NCI-H2081 (cell line): ENCODE results near the gene KCNMB4.
"Not testable (repeated sequence)": the region's sequence is repeated elsewhere in the genome, so short reads cannot be mapped to it uniquely, and the experiment has no call there.

ENCODE experiments used
- DNase-seq, 2 experiments: peaks; one replicate each; lab custom pipeline; 2025; lab: John Stamatoyannopoulos, UW

The KCNMB4 gene

GRCh38 chr12:70372881-70373280 is 6.8 kb downstream of the KCNMB4 start:
- DNase-seq = no peak

DNA sequence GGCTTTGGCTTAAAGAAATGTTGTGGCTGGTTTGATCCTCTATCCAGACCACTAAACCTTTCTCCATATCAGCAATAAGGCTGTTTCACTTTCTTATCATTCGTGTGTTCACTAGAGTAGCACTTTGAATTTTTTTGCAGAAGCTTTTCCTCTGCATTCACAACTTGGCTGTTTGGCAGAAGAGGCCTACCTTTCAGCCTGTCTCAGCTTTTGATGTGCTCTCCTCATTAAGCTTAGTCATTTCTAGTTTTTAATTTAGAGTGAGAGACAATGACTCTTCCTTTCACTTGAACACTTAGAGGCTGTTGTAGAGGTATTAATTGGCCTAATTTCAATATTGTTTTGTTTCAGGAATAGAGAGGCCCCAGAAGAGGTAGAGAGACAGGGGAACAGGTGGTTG is 13.8 kb downstream of the KCNMB4 start:
- no peak for DNase-seq

DNA sequence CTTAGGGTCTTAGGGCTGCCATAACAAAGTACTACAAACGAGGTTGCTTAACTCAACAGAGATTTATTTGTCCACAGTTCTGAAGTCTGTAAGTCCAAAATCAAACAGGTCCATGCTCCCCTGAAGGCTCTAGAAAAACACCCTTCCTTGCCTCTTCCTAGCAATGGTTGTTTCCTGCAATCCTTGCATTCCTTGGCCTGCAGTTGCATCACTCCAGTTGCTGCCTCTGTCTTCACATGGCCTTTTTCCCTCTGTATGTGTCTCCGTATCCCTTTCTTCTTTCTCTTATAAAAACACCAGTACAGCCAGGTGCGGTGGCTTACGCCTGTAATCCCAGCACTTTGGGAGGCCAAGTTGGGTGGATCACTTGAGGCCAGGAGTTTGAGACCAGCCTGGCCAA is 17.4 kb downstream of the KCNMB4 start:
- DNase-seq = no peak

DNA sequence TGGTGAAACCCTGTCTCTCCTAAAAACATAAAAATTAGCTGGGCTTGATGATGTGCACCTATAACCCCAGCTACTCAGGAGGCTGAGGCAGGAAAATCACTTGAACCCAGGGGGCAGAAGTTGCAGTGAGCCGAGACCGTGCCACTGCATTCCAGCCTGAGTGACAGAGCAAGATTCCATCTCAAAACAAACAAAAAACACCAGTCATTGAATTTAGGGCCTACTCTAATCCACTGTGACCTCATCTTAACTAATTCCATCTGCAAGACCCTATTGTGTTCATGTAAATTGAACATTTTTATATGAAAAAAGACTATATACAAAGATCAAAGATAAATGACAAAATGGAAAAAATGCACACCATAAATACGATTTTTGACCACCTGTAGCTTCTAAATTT is 17.8 kb downstream of the KCNMB4 start:
- no peak for DNase-seq

DNA sequence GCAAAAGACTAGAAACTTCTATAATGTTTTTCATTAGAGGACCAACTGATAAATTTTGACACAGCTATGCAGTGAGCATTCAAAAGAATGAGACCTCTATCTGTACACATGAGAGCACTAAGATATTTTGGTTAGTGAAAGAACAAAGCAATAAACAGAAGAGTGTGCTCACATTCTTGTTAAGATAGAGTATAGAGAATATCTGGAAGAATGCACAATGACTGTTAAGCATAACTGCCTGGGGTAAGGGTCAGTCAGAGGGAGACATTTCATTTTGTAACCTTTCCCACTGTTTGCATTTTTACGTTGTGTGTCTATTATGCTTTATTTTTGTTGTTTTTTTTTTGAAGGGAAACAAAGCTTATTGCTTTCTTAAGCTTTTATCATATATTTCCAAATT is 20.7 kb downstream of the KCNMB4 start:
- no peak for DNase-seq

GRCh38 chr12:70389678-70390077 is 23.6 kb downstream of the KCNMB4 start:
- DNase-seq = no peak

- not testable (repeated sequence) for DNase-seq
These were observed 26.5 kb downstream of the KCNMB4 start for GRCh38 chr12:70392631-70393030.

GRCh38 chr12:70393787-70394499 is 27.9 kb downstream of the KCNMB4 start:
- no peak for DNase-seq

DNA sequence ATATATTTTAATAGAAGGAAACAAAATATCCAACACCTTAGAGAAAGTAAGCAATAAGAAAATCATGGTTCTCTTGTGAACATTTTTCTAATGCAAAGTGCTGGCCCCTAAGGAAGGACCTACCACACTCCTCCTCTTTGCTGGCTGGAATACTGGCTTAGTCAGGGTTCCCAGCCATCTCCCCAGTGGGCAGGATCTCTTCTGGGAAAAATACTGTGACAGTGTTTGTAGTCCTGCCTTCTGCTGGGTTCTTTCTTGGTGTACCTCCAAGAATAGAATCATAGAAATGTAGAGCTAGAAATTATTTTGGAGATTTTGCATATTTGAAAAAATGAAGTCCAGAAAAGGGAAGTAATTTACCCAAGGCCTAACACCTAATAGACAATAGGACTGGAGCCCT is 31.9 kb downstream of the KCNMB4 start:
- no peak for DNase-seq

- no peak for DNase-seq
These were observed 32.8 kb downstream of the KCNMB4 start for GRCh38 chr12:70398862-70399261.

DNA sequence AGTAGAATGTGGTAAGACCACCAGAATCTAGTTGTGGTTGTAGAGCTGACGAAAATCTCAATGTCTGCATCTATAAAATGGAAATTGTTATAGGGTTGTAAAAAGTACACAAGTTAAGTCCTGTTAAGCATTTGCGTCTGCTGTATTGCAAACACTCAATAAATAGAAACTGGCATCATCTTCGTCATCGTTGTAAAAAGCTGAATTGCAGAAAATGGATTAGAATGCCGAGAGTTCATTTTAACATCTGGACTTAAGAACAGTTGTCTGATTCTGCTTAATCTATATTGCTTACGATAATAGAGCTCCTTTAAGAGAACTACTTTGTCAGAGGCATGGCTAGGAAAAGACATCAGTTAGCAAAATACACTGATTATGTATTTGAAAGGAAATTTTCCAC is 33.2 kb downstream of the KCNMB4 start:
- no peak for DNase-seq

DNA sequence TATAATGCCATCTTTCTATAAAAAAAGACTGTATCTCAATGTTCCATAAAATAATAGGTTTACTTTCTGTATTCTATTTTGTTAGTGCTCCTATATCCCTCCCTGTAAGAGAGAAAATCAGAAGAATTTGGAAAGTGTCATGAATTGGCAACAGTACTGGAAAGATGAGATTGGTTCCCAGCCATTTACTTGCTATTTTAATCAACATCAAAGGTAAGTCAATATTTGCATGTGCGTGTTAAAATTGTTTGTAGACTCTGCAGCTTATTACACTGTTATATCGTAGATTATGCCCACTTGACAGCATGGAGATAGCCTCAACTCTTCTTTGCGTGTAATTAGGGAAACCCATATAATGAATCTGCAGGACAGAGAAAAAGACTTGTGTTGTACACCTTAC is 34.0 kb downstream of the KCNMB4 start:
- DNase-seq = peak in 1 of 2 experiments; percentile 58

- no peak for DNase-seq
These were observed 36.5 kb downstream of the KCNMB4 start for GRCh38 chr12:70402597-70402996.

- no peak for DNase-seq
These were observed 37.7 kb downstream of the KCNMB4 start for GRCh38 chr12:70403826-70404225.

GRCh38 chr12:70408004-70408790 is 42.1 kb downstream of the KCNMB4 start:
- DNase-seq = no peak

- no peak for DNase-seq
These were observed 49.9 kb downstream of the KCNMB4 start for GRCh38 chr12:70415987-70416386.

DNA sequence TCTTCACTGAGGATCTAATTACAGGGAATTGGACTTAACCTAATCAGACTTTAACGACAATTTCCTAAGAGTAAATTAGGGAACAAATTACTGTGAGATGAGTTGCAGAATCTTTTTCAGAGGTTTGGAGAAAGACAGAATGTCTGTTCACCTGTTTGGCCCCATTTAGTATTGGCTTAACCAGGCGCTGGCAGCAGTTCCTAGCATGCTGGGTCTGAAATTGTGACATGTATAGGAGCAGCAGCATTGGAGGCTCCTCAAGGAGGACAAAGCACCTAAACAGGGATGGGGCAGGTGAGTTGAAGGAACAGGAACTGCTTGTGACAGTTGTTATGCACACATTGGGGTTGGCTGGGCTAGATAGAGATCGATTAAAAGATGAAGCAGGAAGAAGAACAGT is 51.0 kb downstream of the KCNMB4 start:
- peak in 1 of 2 experiments; percentile 2 for DNase-seq

DNA sequence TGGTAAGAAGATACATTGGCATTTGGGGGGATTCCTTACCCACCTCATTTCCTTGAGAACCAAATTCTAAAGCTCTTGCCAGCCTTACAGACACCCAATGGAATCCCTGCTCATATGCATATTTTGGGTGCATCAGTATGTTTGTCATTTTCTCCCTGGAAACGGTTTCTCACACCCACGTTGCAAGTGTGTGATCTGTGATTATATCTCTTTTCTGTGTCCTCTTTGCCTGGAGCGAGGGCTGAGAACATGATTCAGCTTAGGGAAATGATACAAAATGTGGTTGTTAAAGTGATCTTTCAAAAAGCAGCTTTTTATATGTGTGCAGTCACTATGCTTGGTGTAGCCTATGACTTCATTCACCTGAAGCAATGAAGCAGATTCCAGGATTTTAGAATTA is 52.0 kb downstream of the KCNMB4 start:
- DNase-seq = no peak

DNA sequence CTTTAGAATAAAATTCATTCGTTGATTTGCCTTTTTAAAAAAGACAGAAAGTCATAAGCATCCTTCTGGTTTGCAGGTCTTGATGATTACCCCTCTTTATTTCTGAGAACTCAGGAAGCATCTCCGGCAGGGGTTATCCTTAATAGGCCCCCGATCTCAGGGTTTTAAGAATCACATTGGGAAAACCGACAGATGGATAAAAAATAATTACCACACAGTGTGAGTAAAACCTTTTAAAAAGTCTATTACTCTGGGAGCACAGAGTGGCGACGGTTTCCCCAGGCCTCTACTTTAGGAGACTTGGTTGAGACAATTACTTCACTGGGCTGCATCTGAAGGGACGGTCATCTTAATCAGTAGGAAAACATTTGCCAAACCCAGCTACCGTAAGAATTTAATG is 56.5 kb downstream of the KCNMB4 start:
- no peak for DNase-seq

DNA sequence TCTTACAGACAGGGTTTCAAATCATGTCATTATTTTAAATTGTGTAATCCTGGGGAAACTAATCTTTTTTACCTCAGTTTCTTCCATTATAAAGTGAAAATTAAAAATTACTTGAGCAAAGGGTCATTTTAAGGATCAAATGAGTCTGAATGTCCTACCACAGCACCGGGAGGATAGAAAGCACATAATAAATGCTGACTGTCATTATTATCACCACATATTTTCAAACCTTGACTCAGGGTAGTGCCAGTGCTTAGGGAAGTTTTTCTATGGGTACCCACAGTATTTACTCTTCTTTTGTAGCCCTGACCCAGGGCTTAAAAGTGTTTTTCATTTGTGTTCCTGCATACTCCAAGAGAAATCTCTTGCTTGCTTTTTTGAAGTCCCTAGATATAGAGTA is 60.5 kb downstream of the KCNMB4 start:
- DNase-seq = no peak

- no peak for DNase-seq
These were observed 61.5 kb downstream of the KCNMB4 start for GRCh38 chr12:70427611-70428010.

- DNase-seq = no peak
These were observed 64.3 kb downstream of the KCNMB4 start for GRCh38 chr12:70430400-70430799.

GRCh38 chr12:70436836-70437235 is 70.7 kb downstream of the KCNMB4 start:
- DNase-seq = no peak
